ENCODE measurements around the gene JUP.
"Not testable (repeated sequence)": the region's sequence is repeated elsewhere in the genome, so short reads cannot be mapped to it uniquely, and the experiment has no call there.

JUP gene

DNA sequence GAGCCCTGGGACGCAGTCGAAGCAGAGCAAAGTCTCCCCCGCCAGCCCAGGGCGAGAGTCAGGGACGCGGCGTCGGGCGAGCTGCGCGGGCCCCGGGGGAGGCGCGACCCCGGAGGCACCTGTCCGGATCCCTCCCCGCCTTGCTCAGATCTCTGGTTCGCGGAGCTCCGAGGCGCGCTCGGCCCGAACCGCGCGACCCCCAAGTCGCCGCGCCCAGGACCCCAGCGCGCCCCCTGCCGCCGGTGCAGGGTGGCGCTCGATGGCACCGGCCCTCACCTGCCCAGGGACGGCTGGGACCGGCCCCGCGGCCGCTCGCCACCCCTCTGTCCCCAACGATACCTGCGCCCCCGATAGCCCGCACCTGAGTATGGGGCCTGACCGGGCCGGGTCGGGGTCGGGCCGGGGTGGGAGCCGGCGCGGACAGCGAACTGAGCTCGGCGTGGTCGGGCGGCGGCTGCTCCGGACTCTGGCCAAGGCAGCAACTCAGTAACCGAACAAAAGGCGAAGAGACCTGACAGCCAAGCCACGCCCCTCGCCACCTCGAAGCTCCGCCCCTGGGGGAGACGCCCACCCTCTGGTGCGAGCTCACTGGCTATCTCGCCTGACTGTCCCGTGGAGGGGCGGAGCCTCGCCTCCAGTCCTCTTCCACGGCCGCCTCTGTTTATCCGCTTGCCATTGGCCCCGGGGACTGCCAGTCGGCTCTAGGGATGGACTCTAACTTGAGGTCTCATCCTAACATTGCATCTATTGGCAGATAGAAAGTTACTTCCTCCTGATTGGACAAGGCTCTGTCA lies at the start of gene JUP:
Gene JUP, minus strand, starts transcription at position 485 of the 794 bp plus-strand sequence. CDS start 14,857 bp downstream, outside the sequence.
- peak; percentile 99 for DNase-seq

GRCh38 chr17:41835800-41836549 lies 49.5 kb upstream of the JUP start, which contains the start of gene NT5C3B:
Gene NT5C3B (minus strand): TSS chr17:41836232. CDS start chr17:41836193, 39 bp downstream.
- DNase-seq: peak; percentile 63

- no peak for DNase-seq
These were observed 48.8 kb upstream of the JUP start for GRCh38 chr17:41835214-41835799.

DNA sequence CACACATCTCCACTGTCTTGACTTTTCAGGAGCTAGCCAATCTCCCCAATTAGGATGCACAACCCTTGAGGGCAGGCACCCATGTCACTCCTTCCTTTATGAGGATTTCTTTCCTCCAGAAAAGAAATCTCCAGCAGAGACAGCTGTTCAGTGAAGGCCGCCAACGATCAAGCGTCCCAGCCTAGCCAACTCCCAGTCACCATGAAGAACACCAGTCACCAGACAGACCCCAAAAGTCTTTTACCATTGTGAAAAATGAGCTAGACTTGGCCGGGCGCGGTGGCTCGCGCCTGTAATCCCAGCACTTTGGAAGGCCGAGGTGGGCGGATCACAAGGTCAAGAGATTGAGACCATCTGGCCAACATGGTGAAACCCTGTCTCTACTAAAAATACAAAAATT lies 43.5 kb upstream of the JUP start:
- not testable (repeated sequence) for DNase-seq

DNA sequence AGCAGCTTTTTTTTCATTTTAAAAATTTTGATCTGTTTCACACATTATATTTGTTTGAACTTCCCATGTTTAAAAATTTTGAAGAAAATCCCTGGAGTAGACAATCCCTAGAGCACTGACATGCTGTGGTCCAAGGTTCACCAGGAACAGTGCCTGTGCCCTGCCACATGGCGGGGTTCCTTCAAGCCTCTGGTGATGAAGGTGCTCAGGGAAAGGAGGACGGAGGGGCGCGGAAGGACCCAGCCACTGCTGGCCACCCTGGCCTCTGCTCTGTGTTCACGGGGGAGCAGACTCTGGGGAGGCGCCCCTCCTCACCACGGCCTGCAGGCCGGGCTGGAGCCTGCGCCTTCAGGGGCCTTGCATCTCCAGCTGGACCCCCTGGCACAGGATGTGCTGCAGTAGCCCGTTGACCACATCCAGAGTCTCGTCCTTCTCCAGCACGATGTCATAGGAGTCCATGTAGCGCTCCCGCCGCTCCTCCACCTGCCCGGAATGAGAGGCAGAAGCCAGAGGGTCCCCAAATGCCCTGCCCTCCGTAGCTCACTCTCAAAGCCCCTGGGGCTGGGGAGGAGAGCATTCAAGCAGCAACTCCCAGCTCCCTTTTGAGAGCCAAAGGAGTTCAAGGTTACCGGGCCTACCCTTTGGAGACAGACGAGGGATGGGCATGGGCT lies 38.8 kb upstream of the JUP start:
- no peak for DNase-seq

- DNase-seq: no peak
These were observed 37.6 kb upstream of the JUP start for GRCh38 chr17:41824086-41824485.

DNA sequence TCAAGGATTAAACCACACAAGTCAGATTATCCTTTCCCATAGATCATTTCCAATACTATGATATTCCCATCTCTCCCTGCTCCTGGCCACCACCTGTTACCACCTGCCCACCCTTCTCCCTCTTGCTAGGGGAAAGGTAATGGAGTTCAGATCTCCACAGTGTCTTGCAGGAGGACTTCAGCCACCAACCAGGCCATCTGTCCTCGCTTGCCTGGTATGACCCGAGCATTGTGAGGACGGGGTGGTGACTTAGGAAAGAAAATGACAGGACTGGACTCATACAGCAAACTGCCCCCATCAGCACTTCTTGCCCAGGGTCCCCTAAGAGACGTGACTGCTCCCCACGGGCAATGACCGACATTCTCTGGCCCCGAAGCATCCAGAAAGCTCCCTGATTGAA lies 37.1 kb upstream of the JUP start:
- no peak for DNase-seq

- no peak for DNase-seq
These were observed 36.6 kb upstream of the JUP start for GRCh38 chr17:41823141-41823524.

DNA sequence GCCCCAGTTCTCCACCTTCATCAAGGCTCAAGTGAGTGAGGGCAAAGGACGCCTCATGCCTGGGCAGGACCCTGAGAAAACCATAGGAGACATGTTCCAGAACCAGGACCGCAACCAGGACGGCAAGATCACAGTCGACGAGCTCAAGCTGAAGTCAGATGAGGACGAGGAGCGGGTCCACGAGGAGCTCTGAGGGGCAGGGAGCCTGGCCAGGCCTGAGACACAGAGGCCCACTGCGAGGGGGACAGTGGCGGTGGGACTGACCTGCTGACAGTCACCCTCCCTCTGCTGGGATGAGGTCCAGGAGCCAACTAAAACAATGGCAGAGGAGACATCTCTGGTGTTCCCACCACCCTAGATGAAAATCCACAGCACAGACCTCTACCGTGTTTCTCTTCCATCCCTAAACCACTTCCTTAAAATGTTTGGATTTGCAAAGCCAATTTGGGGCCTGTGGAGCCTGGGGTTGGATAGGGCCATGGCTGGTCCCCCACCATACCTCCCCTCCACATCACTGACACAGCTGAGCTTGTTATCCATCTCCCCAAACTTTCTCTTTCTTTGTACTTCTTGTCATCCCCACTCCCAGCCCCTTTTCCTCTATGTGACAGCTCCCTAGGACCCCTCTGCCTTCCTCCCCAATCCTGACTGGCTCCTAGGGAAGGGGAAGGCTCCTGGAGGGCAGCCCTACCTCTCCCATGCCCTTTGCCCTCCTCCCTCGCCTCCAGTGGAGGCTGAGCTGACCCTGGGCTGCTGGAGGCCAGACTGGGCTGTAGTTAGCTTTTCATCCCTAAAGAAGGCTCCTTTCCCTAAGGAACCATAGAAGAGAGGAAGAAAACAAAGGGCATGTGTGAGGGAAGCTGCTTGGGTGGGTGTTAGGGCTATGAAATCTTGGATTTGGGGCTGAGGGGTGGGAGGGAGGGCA lies 36.0 kb upstream of the JUP start:
- no peak for DNase-seq

DNA sequence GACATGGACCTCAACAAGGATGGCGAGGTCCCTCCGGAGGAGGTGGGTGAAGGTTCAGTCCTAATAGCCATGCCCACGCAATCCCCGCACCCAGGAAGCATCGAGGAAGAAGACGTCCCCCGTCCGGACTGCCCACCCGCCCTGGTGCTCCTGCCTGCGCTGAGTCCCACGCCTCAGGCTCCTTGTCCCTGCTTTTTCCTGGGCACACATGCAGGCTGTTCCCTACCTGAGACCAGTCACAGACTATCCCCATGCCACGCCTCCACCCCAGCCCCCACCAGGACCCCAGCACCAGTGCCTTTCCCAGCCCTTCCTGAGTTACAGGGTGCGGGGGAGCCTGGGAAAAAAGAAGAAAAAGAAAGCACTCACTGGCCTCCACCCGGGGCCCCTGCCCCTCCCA lies 35.3 kb upstream of the JUP start:
- DNase-seq: no peak

DNA sequence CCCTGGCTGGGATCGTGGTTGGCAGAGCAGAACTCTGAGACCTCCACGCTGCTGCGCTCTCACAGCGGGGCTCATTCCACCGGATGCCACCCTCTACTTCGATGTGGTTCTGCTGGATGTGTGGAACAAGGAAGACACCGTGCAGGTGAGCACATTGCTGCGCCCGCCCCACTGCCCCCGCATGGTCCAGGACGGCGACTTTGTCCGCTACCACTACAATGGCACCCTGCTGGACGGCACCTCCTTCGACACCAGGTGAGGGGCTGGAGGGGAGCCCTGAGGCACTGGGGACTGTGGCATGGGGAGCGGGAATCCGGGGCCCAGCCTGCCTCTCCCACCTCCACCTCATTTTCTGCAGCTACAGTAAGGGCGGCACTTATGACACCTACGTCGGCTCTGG lies 31.5 kb upstream of the JUP start:
- no peak for DNase-seq

DNA sequence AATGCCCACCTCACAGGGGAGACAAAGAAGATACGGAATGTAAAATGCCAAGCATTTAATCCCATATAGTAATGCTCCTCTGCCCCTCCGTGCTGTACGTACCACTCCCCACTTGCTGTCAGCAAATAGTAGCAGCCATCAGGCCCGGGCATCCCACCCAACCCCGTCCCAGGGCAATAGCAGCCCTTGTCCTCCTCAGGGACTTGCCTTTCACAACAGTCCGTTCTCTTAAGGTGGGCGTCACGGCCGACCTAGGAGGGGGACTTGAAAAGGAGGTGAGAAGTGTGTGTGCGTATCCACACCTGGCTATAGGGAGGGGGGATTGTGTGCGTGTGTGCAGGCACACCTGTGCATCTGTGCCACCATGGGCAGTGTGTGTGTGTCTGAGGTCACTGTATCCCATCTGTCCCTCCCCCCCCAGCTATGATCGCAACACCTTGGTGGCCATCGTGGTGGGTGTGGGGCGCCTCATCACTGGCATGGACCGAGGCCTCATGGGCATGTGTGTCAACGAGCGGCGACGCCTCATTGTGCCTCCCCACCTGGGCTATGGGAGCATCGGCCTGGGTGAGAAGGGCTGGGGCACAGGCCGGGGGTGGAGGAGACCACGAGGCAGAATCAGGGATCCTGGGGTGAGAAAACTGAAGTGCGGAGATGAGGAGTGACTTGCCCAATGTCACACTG lies 30.3 kb upstream of the JUP start:
- no peak for DNase-seq

- no peak for DNase-seq
These were observed 27.7 kb upstream of the JUP start for GRCh38 chr17:41814195-41814594.

DNA sequence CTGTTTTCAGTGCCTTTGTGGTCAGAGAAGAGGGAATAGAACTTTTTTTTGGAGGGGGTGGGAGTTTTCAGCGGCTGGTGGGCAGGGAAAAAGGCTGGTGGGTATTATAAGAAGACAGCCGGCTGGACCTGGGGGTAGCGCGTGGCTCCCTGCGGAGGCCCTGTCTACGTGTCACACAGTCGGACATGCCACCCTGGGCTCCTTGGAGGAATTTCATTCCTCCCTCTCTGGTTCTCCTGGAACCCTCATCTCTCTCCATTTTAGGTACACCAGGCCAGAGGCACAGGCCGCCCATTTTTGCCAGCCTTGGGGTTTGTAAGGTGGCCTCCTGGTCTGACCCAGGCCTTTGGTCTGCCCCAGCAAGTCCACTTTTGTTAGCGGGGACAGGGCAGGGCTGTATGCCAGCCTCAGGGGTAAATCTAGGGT lies 27.2 kb upstream of the JUP start:
- no peak for DNase-seq

DNA sequence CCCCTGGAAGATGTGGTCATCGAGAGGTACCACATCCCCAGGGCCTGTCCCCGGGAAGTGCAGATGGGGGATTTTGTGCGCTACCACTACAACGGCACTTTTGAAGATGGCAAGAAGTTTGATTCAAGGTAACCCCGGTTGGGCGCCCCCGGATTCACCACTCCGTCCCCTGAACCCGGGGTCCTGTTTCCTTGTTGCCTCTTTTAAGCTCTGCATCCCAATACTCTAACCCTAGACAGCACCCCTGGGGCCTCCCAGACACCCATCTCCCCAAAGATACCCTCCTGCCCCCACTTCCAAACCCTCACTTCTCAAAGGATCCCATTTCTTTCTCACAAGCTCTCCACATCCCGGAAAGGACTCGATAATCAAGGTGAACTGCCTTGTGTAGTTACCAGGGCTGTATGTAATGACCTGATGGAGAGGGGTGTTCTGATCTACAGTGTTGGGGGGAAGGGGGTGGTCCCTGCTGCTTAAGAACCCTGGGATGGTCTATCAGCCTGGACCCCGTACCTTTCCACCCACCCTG lies 26.7 kb upstream of the JUP start:
- DNase-seq: no peak

DNA sequence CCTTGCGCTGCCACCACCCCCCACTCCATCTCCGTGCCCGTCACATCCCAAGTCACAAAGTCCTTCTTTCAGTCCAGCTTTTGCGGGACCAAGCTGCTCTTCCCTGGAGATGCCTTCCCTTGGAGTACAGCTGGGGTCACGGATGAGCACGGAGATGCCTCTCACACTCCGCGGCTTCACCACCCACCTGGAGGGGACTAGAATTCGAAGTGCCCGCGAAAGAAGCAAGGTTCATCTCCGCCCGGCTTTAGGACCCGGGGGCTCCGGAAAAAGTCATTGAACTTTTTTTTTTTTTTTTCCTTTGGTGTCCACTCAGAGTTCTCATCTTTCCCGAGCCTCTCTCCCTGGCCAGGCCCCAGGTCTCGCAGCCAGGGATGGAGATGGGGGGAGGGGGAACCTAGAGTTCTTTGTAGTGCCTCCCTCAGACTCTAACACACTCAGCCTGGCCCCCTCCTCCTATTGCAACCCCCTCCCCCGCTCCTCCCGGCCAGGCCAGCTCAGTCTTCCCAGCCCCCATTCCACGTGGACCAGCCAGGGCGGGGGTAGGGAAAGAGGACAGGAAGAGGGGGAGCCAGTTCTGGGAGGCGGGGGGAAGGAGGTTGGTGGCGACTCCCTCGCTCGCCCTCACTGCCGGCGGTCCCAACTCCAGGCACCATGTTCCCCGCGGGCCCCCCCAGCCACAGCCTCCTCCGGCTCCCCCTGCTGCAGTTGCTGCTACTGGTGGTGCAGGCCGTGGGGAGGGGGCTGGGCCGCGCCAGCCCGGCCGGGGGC lies 26.1 kb upstream of the JUP start, which contains the start of gene FKBP10:
Gene FKBP10, plus strand, starts transcription at position 624 of the 771 bp plus-strand sequence. Its CDS starts 31 bp downstream, at position 655.
- peak; percentile 90 for DNase-seq

- DNase-seq: peak; percentile 90
These were observed 25.3 kb upstream of the JUP start, which contains the start of gene P3H4 for GRCh38 chr17:41811549-41812380. Gene P3H4 (minus strand): TSS chr17:41811949. CDS start chr17:41811915, 34 bp downstream.

- peak; percentile 64 for DNase-seq
These were observed 24.4 kb upstream of the JUP start for GRCh38 chr17:41810659-41811548.

Data from DMS53 (cell line).